GM18511 (cell line): Measurements from ENCODE around the gene APCDD1L.

Experiments used
- ATAC-seq: cut with Tn5 transposase; IDR thresholded peaks from one replicate; pipeline ENCODE4 v1.9.1; 2021; ENCODE audit warnings: mild to moderate bottlenecking, moderate library complexity; ENCODE audit not compliant: unreplicated experiment

Gene APCDD1L

GRCh38 chr20:58515233-58516212 lies at the start of gene APCDD1L:
TSS of gene APCDD1L (minus strand) at chr20:58515399. CDS start at chr20:58514707, 692 bp downstream.
- no peak for ATAC-seq

- no peak for ATAC-seq
Measured at GRCh38 chr20:58559368-58559729, 44.1 kb upstream of the APCDD1L start.

GRCh38 chr20:58558486-58559367 lies 43.5 kb upstream of the APCDD1L start:
- no peak for ATAC-seq

GRCh38 chr20:58557733-58558342 lies 42.6 kb upstream of the APCDD1L start:
- ATAC-seq, result no peak

GRCh38 chr20:58556961-58557360 lies 41.8 kb upstream of the APCDD1L start:
- ATAC-seq, result no peak

GRCh38 chr20:58555078-58555765 lies 40.0 kb upstream of the APCDD1L start:
- no peak for ATAC-seq

GRCh38 chr20:58554541-58554940 lies 39.3 kb upstream of the APCDD1L start:
- no peak for ATAC-seq

- ATAC-seq, result no peak
Measured at GRCh38 chr20:58553841-58554240, 38.6 kb upstream of the APCDD1L start.

- ATAC-seq, result no peak
Measured at GRCh38 chr20:58553166-58553696, 38.0 kb upstream of the APCDD1L start.

- no peak for ATAC-seq
Measured at GRCh38 chr20:58552366-58552934, 37.3 kb upstream of the APCDD1L start.

GRCh38 chr20:58551631-58552030 lies 36.4 kb upstream of the APCDD1L start:
- ATAC-seq, result no peak

GRCh38 chr20:58550275-58551059 lies 35.3 kb upstream of the APCDD1L start:
- ATAC-seq, result no peak

- no peak for ATAC-seq
Measured at GRCh38 chr20:58549231-58550209, 34.3 kb upstream of the APCDD1L start.

GRCh38 chr20:58547623-58548475 lies 32.6 kb upstream of the APCDD1L start:
- no peak for ATAC-seq

GRCh38 chr20:58546756-58547622 lies 31.8 kb upstream of the APCDD1L start:
- ATAC-seq, result no peak

GRCh38 chr20:58546416-58546711 lies 31.2 kb upstream of the APCDD1L start:
- no peak for ATAC-seq
